ENCODE results near the gene ANKH.

The ANKH gene

DNA sequence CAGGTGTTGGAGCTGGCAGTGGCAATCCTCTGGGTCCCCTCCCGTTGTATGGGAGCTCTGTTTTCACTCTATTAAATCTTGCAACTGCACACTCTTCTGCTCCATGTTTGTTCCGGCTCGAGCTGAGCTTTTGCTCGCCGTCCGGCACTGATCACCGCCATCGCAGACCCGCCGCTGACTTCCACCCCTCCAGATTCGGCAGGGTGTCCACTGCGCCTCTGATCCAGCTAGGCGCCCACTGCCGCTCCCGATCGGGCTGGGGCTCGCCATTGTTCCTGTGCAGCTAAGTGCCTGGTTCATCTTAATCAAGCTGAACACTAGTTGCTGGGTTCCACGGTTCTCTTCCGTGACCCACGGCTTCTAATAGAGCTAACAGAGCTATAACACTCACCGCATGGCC lies 23.2 kb downstream of the ANKH start:
- H3K4me3 ChIP-seq (ENCODE audit: low read length) = no peak overlapping the region
- no peaks in the 10 kb centered on the region for H3K9me3 ChIP-seq (ENCODE audit: control insufficient read depth, insufficient read depth, low read length)
- no peaks in the 10 kb centered on the region for H3K27me3 ChIP-seq (ENCODE audit: control insufficient read depth, low read length)
- no peak overlapping the region for H3K4me2 ChIP-seq (ENCODE audit: low read length)
- H3F3A ChIP-seq (ENCODE audit: control insufficient read depth, insufficient read depth) = no peaks in the 10 kb centered on the region
- no peak overlapping the region for H3K27ac ChIP-seq (ENCODE audit: low read depth, low read length)
- peaks cover 61% of the 10 kb centered on the region for H3K79me2 ChIP-seq (ENCODE audit: control insufficient read depth, low read length)
- H3K9me2 ChIP-seq (replicated peaks; ENCODE audit: control insufficient read depth, low read length) = no peaks in the 10 kb centered on the region
- TF ChIP-seq, protein P1, sequence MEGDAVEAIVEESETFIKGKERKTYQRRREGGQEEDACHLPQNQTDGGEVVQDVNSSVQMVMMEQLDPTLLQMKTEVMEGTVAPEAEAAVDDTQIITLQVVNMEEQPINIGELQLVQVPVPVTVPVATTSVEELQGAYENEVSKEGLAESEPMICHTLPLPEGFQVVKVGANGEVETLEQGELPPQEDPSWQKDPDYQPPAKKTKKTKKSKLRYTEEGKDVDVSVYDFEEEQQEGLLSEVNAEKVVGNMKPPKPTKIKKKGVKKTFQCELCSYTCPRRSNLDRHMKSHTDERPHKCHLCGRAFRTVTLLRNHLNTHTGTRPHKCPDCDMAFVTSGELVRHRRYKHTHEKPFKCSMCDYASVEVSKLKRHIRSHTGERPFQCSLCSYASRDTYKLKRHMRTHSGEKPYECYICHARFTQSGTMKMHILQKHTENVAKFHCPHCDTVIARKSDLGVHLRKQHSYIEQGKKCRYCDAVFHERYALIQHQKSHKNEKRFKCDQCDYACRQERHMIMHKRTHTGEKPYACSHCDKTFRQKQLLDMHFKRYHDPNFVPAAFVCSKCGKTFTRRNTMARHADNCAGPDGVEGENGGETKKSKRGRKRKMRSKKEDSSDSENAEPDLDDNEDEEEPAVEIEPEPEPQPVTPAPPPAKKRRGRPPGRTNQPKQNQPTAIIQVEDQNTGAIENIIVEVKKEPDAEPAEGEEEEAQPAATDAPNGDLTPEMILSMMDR (IDR thresholded peaks at IDR 0.05; ENCODE audit: low read depth, low read length, poor library complexity, severe bottlenecking) = no peak
- TF ChIP-seq EZH2phosphoT487 (IDR thresholded peaks at IDR 0.05; ENCODE audit: borderline replicate concordance, low read length) = no peak
- H3K36me3 ChIP-seq (ENCODE audit: control insufficient read depth, low read length) = peaks cover 12% of the 10 kb centered on the region; the same call in 1 of the 2 replicates
- peaks cover 20% of the 10 kb centered on the region for H3K4me1 ChIP-seq (ENCODE audit: control insufficient read depth, low read length)
- peaks cover 21% of the 10 kb centered on the region for H4K20me1 ChIP-seq (ENCODE audit: control insufficient read depth, insufficient read depth, low read depth, low read length)

- H4K20me1 ChIP-seq (ENCODE audit: control insufficient read depth, insufficient read depth, low read depth, low read length) = peaks cover 16% of the 10 kb centered on the region
- H3F3A ChIP-seq (ENCODE audit: control insufficient read depth, insufficient read depth) = no peaks in the 10 kb centered on the region
- no peak overlapping the region for H3K4me3 ChIP-seq (ENCODE audit: low read length)
- H3K9me2 ChIP-seq (replicated peaks; ENCODE audit: control insufficient read depth, low read length) = no peaks in the 10 kb centered on the region
- no peaks in the 10 kb centered on the region for H3K9me3 ChIP-seq (ENCODE audit: control insufficient read depth, insufficient read depth, low read length)
- peaks cover 12% of the 10 kb centered on the region for H3K36me3 ChIP-seq (ENCODE audit: control insufficient read depth, low read length)
- no peak overlapping the region for H3K4me2 ChIP-seq (ENCODE audit: low read length)
- TF ChIP-seq EZH2phosphoT487 (IDR thresholded peaks at IDR 0.05; ENCODE audit: borderline replicate concordance, low read length) = no peak
- TF ChIP-seq, protein P1 (IDR thresholded peaks at IDR 0.05; ENCODE audit: low read depth, low read length, poor library complexity, severe bottlenecking) = no peak
- H3K27me3 ChIP-seq (ENCODE audit: control insufficient read depth, low read length) = no peaks in the 10 kb centered on the region
- H3K4me1 ChIP-seq (ENCODE audit: control insufficient read depth, low read length) = peaks cover 15% of the 10 kb centered on the region
- H3K27ac ChIP-seq (ENCODE audit: low read depth, low read length) = no peak overlapping the region
- peaks cover 55% of the 10 kb centered on the region for H3K79me2 ChIP-seq (ENCODE audit: control insufficient read depth, low read length)
These were observed 24.1 kb downstream of the ANKH start for GRCh38 chr5:14847471-14847870.

DNA sequence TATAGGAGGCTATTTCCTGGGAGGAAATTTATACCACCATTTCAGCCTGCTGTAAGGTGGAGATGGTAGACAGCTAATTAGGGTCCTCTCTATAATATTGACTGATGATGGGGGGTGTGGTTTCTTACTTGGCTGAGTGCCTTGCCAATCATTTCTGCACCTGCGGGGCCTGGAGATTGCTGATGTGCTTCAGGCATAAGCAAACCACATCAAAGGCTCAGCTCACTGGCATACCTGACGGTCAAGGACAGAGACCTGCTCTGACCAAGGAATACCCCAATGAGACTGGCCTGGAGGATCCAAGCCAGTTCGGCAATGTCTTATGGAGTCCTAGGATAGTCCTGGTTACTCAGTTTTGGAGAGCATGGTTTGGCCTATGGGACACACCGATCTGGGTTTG lies 29.5 kb downstream of the ANKH start:
- no peak for TF ChIP-seq EZH2phosphoT487 (IDR thresholded peaks at IDR 0.05; ENCODE audit: borderline replicate concordance, low read length)
- TF ChIP-seq, protein P1 (IDR thresholded peaks at IDR 0.05; ENCODE audit: low read depth, low read length, poor library complexity, severe bottlenecking) = no peak
- no peaks in the 10 kb centered on the region for H3K27me3 ChIP-seq (ENCODE audit: control insufficient read depth, low read length)
- H3K9me3 ChIP-seq (ENCODE audit: control insufficient read depth, insufficient read depth, low read length) = no peaks in the 10 kb centered on the region
- H3K27ac ChIP-seq (ENCODE audit: low read depth, low read length) = no peak overlapping the region
- no peaks in the 10 kb centered on the region for H4K20me1 ChIP-seq (ENCODE audit: control insufficient read depth, insufficient read depth, low read depth, low read length)
- H3K79me2 ChIP-seq (ENCODE audit: control insufficient read depth, low read length) = peaks cover 31% of the 10 kb centered on the region
- H3K4me3 ChIP-seq (ENCODE audit: low read length) = no peak overlapping the region
- no peaks in the 10 kb centered on the region for H3K9me2 ChIP-seq (replicated peaks; ENCODE audit: control insufficient read depth, low read length)
- H3K4me1 ChIP-seq (ENCODE audit: control insufficient read depth, low read length) = no peaks in the 10 kb centered on the region
- no peak overlapping the region for H3K4me2 ChIP-seq (ENCODE audit: low read length)
- H3F3A ChIP-seq (ENCODE audit: control insufficient read depth, insufficient read depth) = no peaks in the 10 kb centered on the region
- H3K36me3 ChIP-seq (ENCODE audit: control insufficient read depth, low read length) = peaks cover 12% of the 10 kb centered on the region

All from DOHH2 (cell line).